Cerebellar nuclear complex (tissue), 1 donor: ENCODE measurements around the gene FANCG.

Source experiments
- DNase-seq, 2 experiments: peaks; one replicate each; lab custom pipeline; 2025; lab: John Stamatoyannopoulos, UW

The FANCG gene

GRCh38 chr9:35079426-35080341, at the start of gene FANCG:
Gene FANCG, minus strand, starts transcription at chr9:35079942. Its CDS starts 418 bp downstream, at chr9:35079524.
- peak; percentile 24 to 79 for DNase-seq

- DNase-seq, result peak; percentile 23 to 75
Observed at GRCh38 chr9:35116898-35117551, 37.3 kb upstream of the FANCG start.

GRCh38 chr9:35116539-35116897, 36.8 kb upstream of the FANCG start:
- no peak for DNase-seq

- DNase-seq, result peak; percentile 55 to 71
Observed at GRCh38 chr9:35115680-35116538, 36.2 kb upstream of the FANCG start, which contains the start of gene ATOSB. Gene ATOSB, minus strand, starts transcription at chr9:35115862. Its CDS starts 7,588 bp downstream, at chr9:35108274.

- DNase-seq, result no peak
Observed at GRCh38 chr9:35114840-35115628, 35.3 kb upstream of the FANCG start.

- DNase-seq, result no peak
Observed at GRCh38 chr9:35114113-35114839, 34.5 kb upstream of the FANCG start.

- DNase-seq, result no peak
Observed at GRCh38 chr9:35112257-35113020, 32.7 kb upstream of the FANCG start.

- DNase-seq, result peak; percentile 74 to 95
Observed at GRCh38 chr9:35111001-35111933, 31.5 kb upstream of the FANCG start.

GRCh38 chr9:35110327-35110761, 30.6 kb upstream of the FANCG start:
- no peak for DNase-seq

GRCh38 chr9:35108946-35109575, 29.3 kb upstream of the FANCG start:
- DNase-seq, result no peak

GRCh38 chr9:35108461-35108860, 28.7 kb upstream of the FANCG start:
- DNase-seq, result no peak

- DNase-seq, result no peak
Observed at GRCh38 chr9:35107297-35108290, 27.9 kb upstream of the FANCG start.

GRCh38 chr9:35106343-35106730, 26.6 kb upstream of the FANCG start:
- no peak for DNase-seq

GRCh38 chr9:35105571-35106342, 26.0 kb upstream of the FANCG start:
- no peak for DNase-seq

- DNase-seq, result no peak
Observed at GRCh38 chr9:35105126-35105525, 25.4 kb upstream of the FANCG start.

GRCh38 chr9:35104586-35104985, 24.8 kb upstream of the FANCG start:
- DNase-seq, result no peak
